Loucy (cell line): ENCODE measurements around the gene ZNF423.

Experiments used
- CTCF ChIP-seq: fragments of 200-600 bp; sonication (generic); conservative IDR thresholded peaks from 2 replicates; pipeline ENCODE4 v1.5.1; 2014; ENCODE audit warnings: mild to moderate bottlenecking, antibody characterized with exemption, low read length
- EZH2phosphoT487 ChIP-seq: fragments of 200-600 bp; IDR thresholded peaks from 2 replicates; pipeline ENCODE4 v1.6.1; 2018; ENCODE audit warnings: antibody characterized with exemption, mild to moderate bottlenecking, moderate library complexity, borderline replicate concordance

GRCh38 chr16:49869731-49870130 lies 13.8 kb upstream of the ZNF423 start:
- TF ChIP-seq CTCF, result no peak
- no peak for TF ChIP-seq EZH2phosphoT487
